Measurements from ENCODE around the gene FAM241B.

The FAM241B gene

GRCh38 chr10:69636626-69637605 lies 6.9 kb downstream of the FAM241B start:
- DNase-seq (ENCODE audit: low spot score) (no peak), ATAC-seq (ENCODE audit: low read depth) (peak; percentile 50; the same call in 1 of the 3 replicates)
- Histone ChIP-seq H3K4me3 (ENCODE audit: severe bottlenecking) (no peak overlapping the region), H3K4me1 (ENCODE audit: insufficient read depth, poor library complexity, severe bottlenecking) (peaks cover 8% of the 10 kb centered on the region), H3K27ac (ENCODE audit: poor library complexity, severe bottlenecking) (no peak overlapping the region), H3K27me3 (ENCODE audit: insufficient read depth, poor library complexity, severe bottlenecking) (no peaks in the 10 kb centered on the region), H3K9me3 (ENCODE audit: severe bottlenecking) (no peaks in the 10 kb centered on the region), H3K36me3 (ENCODE audit: low read depth) (no peaks in the 10 kb centered on the region)
- TF ChIP-seq, protein P1, sequence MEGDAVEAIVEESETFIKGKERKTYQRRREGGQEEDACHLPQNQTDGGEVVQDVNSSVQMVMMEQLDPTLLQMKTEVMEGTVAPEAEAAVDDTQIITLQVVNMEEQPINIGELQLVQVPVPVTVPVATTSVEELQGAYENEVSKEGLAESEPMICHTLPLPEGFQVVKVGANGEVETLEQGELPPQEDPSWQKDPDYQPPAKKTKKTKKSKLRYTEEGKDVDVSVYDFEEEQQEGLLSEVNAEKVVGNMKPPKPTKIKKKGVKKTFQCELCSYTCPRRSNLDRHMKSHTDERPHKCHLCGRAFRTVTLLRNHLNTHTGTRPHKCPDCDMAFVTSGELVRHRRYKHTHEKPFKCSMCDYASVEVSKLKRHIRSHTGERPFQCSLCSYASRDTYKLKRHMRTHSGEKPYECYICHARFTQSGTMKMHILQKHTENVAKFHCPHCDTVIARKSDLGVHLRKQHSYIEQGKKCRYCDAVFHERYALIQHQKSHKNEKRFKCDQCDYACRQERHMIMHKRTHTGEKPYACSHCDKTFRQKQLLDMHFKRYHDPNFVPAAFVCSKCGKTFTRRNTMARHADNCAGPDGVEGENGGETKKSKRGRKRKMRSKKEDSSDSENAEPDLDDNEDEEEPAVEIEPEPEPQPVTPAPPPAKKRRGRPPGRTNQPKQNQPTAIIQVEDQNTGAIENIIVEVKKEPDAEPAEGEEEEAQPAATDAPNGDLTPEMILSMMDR (IDR thresholded peaks at IDR 0.05; ENCODE audit: poor library complexity, severe bottlenecking) = peak; percentile 53

GRCh38 chr10:69638642-69639041 lies 8.6 kb downstream of the FAM241B start:
- no peaks in the 10 kb centered on the region for H3K27me3 ChIP-seq (ENCODE audit: insufficient read depth, poor library complexity, severe bottlenecking)
- no peaks in the 10 kb centered on the region for H3K9me3 ChIP-seq (ENCODE audit: severe bottlenecking)
- TF ChIP-seq, protein P1 (IDR thresholded peaks at IDR 0.05; ENCODE audit: poor library complexity, severe bottlenecking) = no peak
- no peak overlapping the region for H3K27ac ChIP-seq (ENCODE audit: poor library complexity, severe bottlenecking)
- H3K4me3 ChIP-seq (ENCODE audit: severe bottlenecking) = no peak overlapping the region
- DNase-seq (ENCODE audit: low spot score) = peak; percentile 8
- no peak for ATAC-seq (ENCODE audit: low read depth)
- no peaks in the 10 kb centered on the region for H3K36me3 ChIP-seq (ENCODE audit: low read depth)
- H3K4me1 ChIP-seq (ENCODE audit: insufficient read depth, poor library complexity, severe bottlenecking) = peaks cover 8% of the 10 kb centered on the region

GRCh38 chr10:69639291-69640195 lies 9.5 kb downstream of the FAM241B start:
- Histone ChIP-seq H3K9me3 (ENCODE audit: severe bottlenecking) (no peaks in the 10 kb centered on the region), H3K4me1 (ENCODE audit: insufficient read depth, poor library complexity, severe bottlenecking) (peaks cover 8% of the 10 kb centered on the region), H3K36me3 (ENCODE audit: low read depth) (no peaks in the 10 kb centered on the region), H3K27ac (ENCODE audit: poor library complexity, severe bottlenecking) (no peak overlapping the region), H3K27me3 (ENCODE audit: insufficient read depth, poor library complexity, severe bottlenecking) (no peaks in the 10 kb centered on the region), H3K4me3 (ENCODE audit: severe bottlenecking) (no peak overlapping the region)
- DNase-seq (ENCODE audit: low spot score) (peak; percentile 62), ATAC-seq (ENCODE audit: low read depth) (peak; percentile 58; the same call in 2 of the 3 replicates)
- TF ChIP-seq, protein P1 (IDR thresholded peaks at IDR 0.05; ENCODE audit: poor library complexity, severe bottlenecking) = peak; percentile 89

GRCh38 chr10:69640196-69640980 lies 10.3 kb downstream of the FAM241B start:
- Histone ChIP-seq H3K27me3 (ENCODE audit: insufficient read depth, poor library complexity, severe bottlenecking) (no peaks in the 10 kb centered on the region), H3K27ac (ENCODE audit: poor library complexity, severe bottlenecking) (no peak overlapping the region), H3K4me1 (ENCODE audit: insufficient read depth, poor library complexity, severe bottlenecking) (peaks cover 8% of the 10 kb centered on the region), H3K9me3 (ENCODE audit: severe bottlenecking) (no peaks in the 10 kb centered on the region), H3K36me3 (ENCODE audit: low read depth) (no peaks in the 10 kb centered on the region), H3K4me3 (ENCODE audit: severe bottlenecking) (no peak overlapping the region)
- ATAC-seq (ENCODE audit: low read depth) (peak; percentile 47; the same call in 2 of the 3 replicates), DNase-seq (ENCODE audit: low spot score) (peak; percentile 29)
- TF ChIP-seq, protein P1 (IDR thresholded peaks at IDR 0.05; ENCODE audit: poor library complexity, severe bottlenecking) = no peak

Data from RWPE2 (cell line).